ENCODE measurements around the gene ZNF736. TPM values are rescaled to one million over a fixed set of nuclear protein-coding genes. Genes with fewer than 3 reads are reported as not detected.
A peak's percentile ranks its signal among the peaks of the same experiment; 100 is the strongest.

ZNF736 gene
- total RNA-seq (10 to 100 TPM in 7 of 9 donors, 1 to 10 TPM in 2; 6.6 to 25.5 (median 14.8) TPM), polyA plus RNA-seq (1 to 10 TPM; 4.1 to 8.8 (median 4.4) TPM)
- long read RNA-seq, donor 1, partial matches to known transcripts = 0 of 1 reads
- long read RNA-seq, donor 1, other reads (novel, unspliced or antisense) = 0 of 1 reads
- long read RNA-seq, donor 2, partial matches to known transcripts = 0 of 4 reads
- long read RNA-seq, donor 2, other reads (novel, unspliced or antisense) = 0 of 4 reads
- long read RNA-seq, donor 3 = 0 reads
- long read RNA-seq, donor 4 = 0 reads
- long read RNA-seq, donor 5 = 0 reads
- long read RNA-seq, donor 6 = 0 reads
- long read RNA-seq, donor 7 = 0 reads
- long read RNA-seq, donor 8, full-length matches to known transcripts = 1 of 1 reads
- long read RNA-seq, donor 8, partial matches to known transcripts = 0 of 1 reads
- long read RNA-seq, donor 8, other reads (novel, unspliced or antisense) = 0 of 1 reads
- long read RNA-seq, donor 9, partial matches to known transcripts = 0 of 3 reads
- long read RNA-seq, donor 9, other reads (novel, unspliced or antisense) = 0 of 3 reads
- long read RNA-seq, donor 10 = 0 reads

DNA sequence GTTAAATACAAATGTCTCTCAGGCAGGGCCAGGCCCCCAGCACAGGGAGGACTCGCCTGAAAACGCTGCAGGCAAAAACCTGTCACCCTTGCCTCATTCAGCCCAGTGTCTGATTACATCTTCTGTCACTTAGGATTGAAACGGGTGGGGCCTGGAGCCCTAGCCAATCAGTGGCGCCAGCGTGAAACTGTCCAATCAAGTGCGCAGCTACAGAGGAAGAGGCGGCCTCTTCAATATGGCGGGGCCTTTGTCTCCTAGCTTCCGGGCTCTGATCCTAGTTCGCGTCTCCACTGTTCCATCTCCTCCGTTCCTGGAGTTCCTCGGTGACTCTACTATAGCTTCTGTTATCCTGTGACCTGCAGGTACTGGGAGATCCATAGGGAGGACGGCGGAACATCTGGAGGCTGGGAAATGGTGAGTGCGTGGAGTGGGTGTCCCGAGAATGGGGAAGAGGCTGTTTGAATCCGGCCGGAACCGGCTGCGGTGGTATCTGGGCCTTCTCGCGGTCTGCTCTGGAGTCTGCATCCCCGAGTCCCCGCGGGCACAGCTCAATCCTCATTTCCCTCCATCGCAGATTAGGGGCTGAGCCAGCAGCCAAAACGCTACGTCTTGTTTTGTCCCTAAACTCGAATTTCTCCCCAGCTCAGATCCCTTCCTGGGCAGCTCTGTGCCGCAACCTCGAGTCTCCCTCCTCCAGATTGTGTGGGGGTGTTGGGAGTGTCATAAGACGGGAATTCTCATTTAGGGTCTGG, at the start of gene ZNF736:
Gene ZNF736 (plus strand): TSS at position 222 of the 752 bp plus-strand sequence. CDS start 190 bp downstream, at position 412.
- intact Hi-C loops (cut with DNase I) = no loop called here
- H3K27ac ChIP-seq = peak within 1 kb of the TSS in 3 of 5 donors; percentile 55 to 70 (median 57)
- peak; percentile 87 to 97 (median 92) for DNase-seq
- H3K9me3 ChIP-seq (replicated peaks in 1 of 3) = no peaks in the 10 kb centered on the region
- peak; percentile 31 to 79 for TF ChIP-seq POLR2A (IDR thresholded peaks at IDR 0.05)
- TF ChIP-seq, protein P1, sequence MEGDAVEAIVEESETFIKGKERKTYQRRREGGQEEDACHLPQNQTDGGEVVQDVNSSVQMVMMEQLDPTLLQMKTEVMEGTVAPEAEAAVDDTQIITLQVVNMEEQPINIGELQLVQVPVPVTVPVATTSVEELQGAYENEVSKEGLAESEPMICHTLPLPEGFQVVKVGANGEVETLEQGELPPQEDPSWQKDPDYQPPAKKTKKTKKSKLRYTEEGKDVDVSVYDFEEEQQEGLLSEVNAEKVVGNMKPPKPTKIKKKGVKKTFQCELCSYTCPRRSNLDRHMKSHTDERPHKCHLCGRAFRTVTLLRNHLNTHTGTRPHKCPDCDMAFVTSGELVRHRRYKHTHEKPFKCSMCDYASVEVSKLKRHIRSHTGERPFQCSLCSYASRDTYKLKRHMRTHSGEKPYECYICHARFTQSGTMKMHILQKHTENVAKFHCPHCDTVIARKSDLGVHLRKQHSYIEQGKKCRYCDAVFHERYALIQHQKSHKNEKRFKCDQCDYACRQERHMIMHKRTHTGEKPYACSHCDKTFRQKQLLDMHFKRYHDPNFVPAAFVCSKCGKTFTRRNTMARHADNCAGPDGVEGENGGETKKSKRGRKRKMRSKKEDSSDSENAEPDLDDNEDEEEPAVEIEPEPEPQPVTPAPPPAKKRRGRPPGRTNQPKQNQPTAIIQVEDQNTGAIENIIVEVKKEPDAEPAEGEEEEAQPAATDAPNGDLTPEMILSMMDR (IDR thresholded peaks at IDR 0.05) = no peak
- WGBS, 4 donors = 0 to 1% (median 0%) methylated on average over 15 to 33 of the region's 33 CpGs
- H3K4me1 ChIP-seq (replicated peaks in 1 of 2) = peaks cover 11 to 14% of the 10 kb centered on the region in 2 donors
- no peaks in the 10 kb centered on the region for H3K27me3 ChIP-seq
- peak within 1 kb of the TSS; percentile 2 to 71 (median 46) for H3K4me3 ChIP-seq
- no peaks in the 10 kb centered on the region for H3K36me3 ChIP-seq (replicated peaks in 1 of 2)

DNA sequence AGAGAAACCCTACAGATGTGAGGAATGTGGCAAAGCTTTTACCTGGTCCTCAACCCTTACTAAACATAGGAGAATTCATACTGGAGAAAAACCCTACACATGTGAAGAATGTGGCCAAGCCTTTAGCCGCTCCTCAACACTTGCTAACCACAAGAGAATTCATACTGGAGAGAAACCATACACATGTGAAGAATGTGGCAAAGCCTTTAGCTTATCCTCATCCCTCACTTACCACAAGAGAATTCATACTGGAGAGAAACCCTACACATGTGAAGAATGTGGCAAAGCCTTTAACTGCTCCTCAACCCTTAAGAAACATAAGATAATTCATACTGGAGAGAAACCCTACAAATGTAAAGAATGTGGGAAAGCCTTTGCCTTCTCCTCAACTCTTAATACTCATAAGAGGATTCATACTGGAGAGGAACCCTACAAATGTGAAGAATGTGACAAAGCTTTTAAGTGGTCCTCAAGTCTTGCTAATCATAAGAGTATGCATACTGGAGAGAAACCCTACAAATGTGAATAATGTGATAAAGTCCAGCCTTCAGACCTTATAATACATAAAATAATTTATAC, 47.3 kb upstream of the ZNF736 start:
- H3K27ac ChIP-seq = no peak overlapping the region
- no peaks in the 10 kb centered on the region for H3K4me1 ChIP-seq (replicated peaks in 1 of 2)
- no peaks in the 10 kb centered on the region for H3K27me3 ChIP-seq
- peaks cover 0 to 27% (median 0%) of the 10 kb centered on the region in 3 donors for H3K9me3 ChIP-seq (replicated peaks in 1 of 3)
- no peak for DNase-seq
- TF ChIP-seq, protein P1 (IDR thresholded peaks at IDR 0.05) = no peak
- no peak for TF ChIP-seq POLR2A (IDR thresholded peaks at IDR 0.05)
- no peak overlapping the region for H3K4me3 ChIP-seq
- intact Hi-C loops (cut with DNase I) = no loop called here
- no peaks in the 10 kb centered on the region for H3K36me3 ChIP-seq (replicated peaks in 1 of 2)
- whole genome bisulfite sequencing, 4 donors = 74 to 93% (median 78%) methylated on average over 1 of the region's 1 CpG

DNA sequence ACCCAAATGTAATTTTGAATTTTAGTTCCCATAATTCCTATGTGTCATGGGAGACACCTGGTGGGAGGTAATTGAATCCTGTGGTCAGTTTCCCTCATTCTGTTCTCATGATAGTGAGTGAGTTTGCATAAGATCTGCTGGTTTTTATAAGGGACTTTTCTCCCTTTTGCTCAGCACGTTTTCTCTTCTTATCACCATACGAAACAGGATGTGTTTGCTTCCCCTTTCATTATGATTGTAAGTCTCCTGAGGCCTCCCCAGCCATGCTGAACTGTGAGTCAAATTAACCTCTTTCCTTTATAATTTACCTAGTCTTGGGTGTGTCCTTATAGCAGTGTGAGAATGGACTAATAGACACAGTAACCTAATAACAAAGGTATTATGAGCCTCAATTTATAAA, 36.1 kb upstream of the ZNF736 start:
- intact Hi-C loops (cut with DNase I) = no loop called here
- H3K27me3 ChIP-seq = no peaks in the 10 kb centered on the region
- DNase-seq = no peak
- H3K9me3 ChIP-seq (replicated peaks in 1 of 3) = peaks cover 0 to 7% (median 0%) of the 10 kb centered on the region in 3 donors
- no peak overlapping the region for H3K27ac ChIP-seq
- 32 to 51% (median 38%) methylated on average over 2 of the region's 2 CpGs for WGBS, 4 donors
- TF ChIP-seq, protein P1 (IDR thresholded peaks at IDR 0.05) = no peak
- TF ChIP-seq POLR2A (IDR thresholded peaks at IDR 0.05) = no peak
- no peak overlapping the region for H3K4me3 ChIP-seq
- H3K36me3 ChIP-seq (replicated peaks in 1 of 2) = no peaks in the 10 kb centered on the region
- H3K4me1 ChIP-seq (replicated peaks in 1 of 2) = no peaks in the 10 kb centered on the region

Measured in adrenal gland (tissue), 19 donors.